Anterior cingulate cortex (tissue), 58 donors: ENCODE results near the gene CLGN.

Experiments used
- DNase-seq, 58 donors: peaks; one replicate each; lab custom pipeline; 2025; lab: John Stamatoyannopoulos, UW

The CLGN gene

GRCh38 chr4:140342620-140343019 is 84.8 kb downstream of the CLGN start:
- DNase-seq: no peak
